Natural killer cell (primary cell): Measurements from ENCODE around the gene CDH6. TPM values are rescaled to one million over a fixed set of nuclear protein-coding genes. Genes with fewer than 3 reads are reported as not detected.

Source experiments
- ATAC-seq, 3 donors: fragments of 150-1000 bp in 2 of 3; fragments of 200-7000 bp in 1 of 3; cut with Tn5 transposase; 1 replicate in 1 of 3; 2 replicates in 2 of 3; pipeline ENCODE4 v1.10.0; 2021; ENCODE audit warnings: mild to moderate bottlenecking in 2 of 3, moderate library complexity in 2 of 3
- DNase-seq, 2 donors: peaks; one replicate each; pipeline versions ENCODE4 v3.0.0 to v3.0.0-alpha.2; 2013 to 2021; ENCODE audit warnings: mixed read lengths in 1 of 2
- H3K27ac ChIP-seq: one replicate; pipeline ENCODE4 v1.5.1; 2013; ENCODE audit warnings: mild to moderate bottlenecking, low read length
- H3K27me3 ChIP-seq: one replicate; pipeline ENCODE4 v1.6.1; 2013; ENCODE audit warnings: low read length; ENCODE audit not compliant: control insufficient read depth, insufficient read depth
- H3K36me3 ChIP-seq: one replicate; pipeline ENCODE4 v1.6.1; 2013; ENCODE audit warnings: low read length; ENCODE audit not compliant: control insufficient read depth, insufficient read depth
- H3K4me1 ChIP-seq: one replicate; pipeline ENCODE4 v1.6.1; 2013; ENCODE audit warnings: low read length; ENCODE audit not compliant: control insufficient read depth, insufficient read depth
- H3K4me3 ChIP-seq: one replicate; pipeline ENCODE4 v1.5.1; 2013; ENCODE audit warnings: low read length
- H3K9me3 ChIP-seq: one replicate; pipeline ENCODE4 v1.6.1; 2013; ENCODE audit warnings: low read length; ENCODE audit not compliant: control insufficient read depth, insufficient read depth
- H3K27ac Mint-ChIP-seq, 2 donors: one replicate each; pipeline ENCODE4 v1.8.0; 2022; ENCODE audit warnings: mild to moderate bottlenecking in 2 of 2, mixed read lengths in 2 of 2, moderate library complexity in 1 of 2
- H3K27me3 Mint-ChIP-seq, 2 donors: one replicate each; pipeline ENCODE4 v1.8.0; 2022; ENCODE audit warnings: low read depth in 2 of 2, mixed read lengths in 2 of 2
- H3K36me3 Mint-ChIP-seq: one replicate; pipeline ENCODE4 v1.8.0; 2022; ENCODE audit warnings: mixed read lengths
- H3K4me1 Mint-ChIP-seq, 2 donors: one replicate each; pipeline ENCODE4 v1.8.0; 2022; ENCODE audit warnings: mixed read lengths in 2 of 2
- H3K4me3 Mint-ChIP-seq: one replicate; pipeline ENCODE4 v1.8.0; 2022; ENCODE audit warnings: mild to moderate bottlenecking, moderate library complexity, mixed read lengths
- H3K9me3 Mint-ChIP-seq, 2 donors: one replicate each; pipeline ENCODE4 v1.8.0; 2022; ENCODE audit warnings: mixed read lengths in 2 of 2
- WGBS: methylation state at CpG from one replicate; pipeline ENCODE4 v1.1.7; 2013; ENCODE audit warnings: missing lambda C conversion rate; ENCODE audit not compliant: insufficient coverage; 5-methylcytosine and 5-hydroxymethylcytosine counted together
- intact Hi-C: fragments of 100-400 bp; cut with micrococcal nuclease; formaldehyde crosslinking; loops from one replicate; pipeline ENCODE4 v1.14.2; 2022
- total RNA-seq, 4 donors: library from RNA; stranded (reverse); fragments of 120-200 nt in 1 of 4; gene quantifications; one replicate each; pipeline versions ENCODE4 v1.2.3 to v1.2.4, GENCODE V29; 2013 to 2022
- TF ChIP-seq, protein P1 (sequence below): fragments of 200-600 bp; IDR thresholded peaks from one replicate; pipeline ENCODE4 v1.8.0; 2022; ENCODE audit warnings: antibody characterized with exemption

The CDH6 gene
- total RNA-seq, 3 donors from 2014 or later (not counting 1 experiment from before 2014, with no cell fraction given) = not detected

GRCh38 chr5:31186672-31187267 is 6.7 kb upstream of the CDH6 start:
- Histone ChIP-seq H3K4me3 (no peak overlapping the region), H3K9me3 (no peaks in the 10 kb centered on the region), H3K4me1 (no peaks in the 10 kb centered on the region), H3K27me3 (peaks cover 3% of the 10 kb centered on the region), H3K36me3 (no peaks in the 10 kb centered on the region), H3K27ac (no peak overlapping the region)
- H3K36me3 Mint-ChIP-seq = no peaks in the 10 kb centered on the region
- no peaks in the 10 kb centered on the region for H3K4me1 Mint-ChIP-seq
- 22% methylated on average over 3 of the region's 5 CpGs for WGBS
- H3K9me3 Mint-ChIP-seq = peaks cover 0 to 6% of the 10 kb centered on the region in 2 donors
- H3K27me3 Mint-ChIP-seq = peaks cover 0 to under 1% of the 10 kb centered on the region in 2 donors
- intact Hi-C loops = no loop called here
- no peak overlapping the region for H3K4me3 Mint-ChIP-seq
- no peak overlapping the region for H3K27ac Mint-ChIP-seq
- ATAC-seq = no peak
- TF ChIP-seq, protein P1, sequence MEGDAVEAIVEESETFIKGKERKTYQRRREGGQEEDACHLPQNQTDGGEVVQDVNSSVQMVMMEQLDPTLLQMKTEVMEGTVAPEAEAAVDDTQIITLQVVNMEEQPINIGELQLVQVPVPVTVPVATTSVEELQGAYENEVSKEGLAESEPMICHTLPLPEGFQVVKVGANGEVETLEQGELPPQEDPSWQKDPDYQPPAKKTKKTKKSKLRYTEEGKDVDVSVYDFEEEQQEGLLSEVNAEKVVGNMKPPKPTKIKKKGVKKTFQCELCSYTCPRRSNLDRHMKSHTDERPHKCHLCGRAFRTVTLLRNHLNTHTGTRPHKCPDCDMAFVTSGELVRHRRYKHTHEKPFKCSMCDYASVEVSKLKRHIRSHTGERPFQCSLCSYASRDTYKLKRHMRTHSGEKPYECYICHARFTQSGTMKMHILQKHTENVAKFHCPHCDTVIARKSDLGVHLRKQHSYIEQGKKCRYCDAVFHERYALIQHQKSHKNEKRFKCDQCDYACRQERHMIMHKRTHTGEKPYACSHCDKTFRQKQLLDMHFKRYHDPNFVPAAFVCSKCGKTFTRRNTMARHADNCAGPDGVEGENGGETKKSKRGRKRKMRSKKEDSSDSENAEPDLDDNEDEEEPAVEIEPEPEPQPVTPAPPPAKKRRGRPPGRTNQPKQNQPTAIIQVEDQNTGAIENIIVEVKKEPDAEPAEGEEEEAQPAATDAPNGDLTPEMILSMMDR = peak; percentile 60
- peak in 1 of 2 donors; percentile 14 for DNase-seq

DNA sequence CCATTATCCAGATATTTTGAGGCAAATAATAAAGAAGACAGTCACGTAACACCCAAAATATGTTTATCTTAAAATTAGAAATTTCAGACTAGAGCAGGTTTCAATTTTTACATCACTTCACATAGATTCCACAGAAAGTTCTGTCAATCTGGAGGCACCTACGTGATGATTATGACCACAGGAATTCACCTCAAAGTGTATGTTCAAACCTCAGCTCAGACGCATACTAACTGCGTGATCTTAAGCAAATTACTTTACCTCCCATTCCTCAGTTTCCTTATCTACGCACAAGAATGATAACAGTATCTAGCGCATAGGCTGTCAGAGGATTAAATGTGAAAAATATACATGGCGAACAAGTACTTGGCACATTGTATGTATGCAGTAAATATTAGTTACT is 5.9 kb upstream of the CDH6 start:
- peaks cover 5% of the 10 kb centered on the region for H3K27me3 ChIP-seq
- peaks cover 2% of the 10 kb centered on the region for H3K36me3 Mint-ChIP-seq
- H3K4me3 ChIP-seq = no peak overlapping the region
- H3K4me1 ChIP-seq = no peaks in the 10 kb centered on the region
- no peaks in the 10 kb centered on the region for H3K36me3 ChIP-seq
- WGBS = 71% methylated on average over 4 of the region's 7 CpGs
- no peak overlapping the region for H3K27ac ChIP-seq
- H3K9me3 Mint-ChIP-seq = peaks cover 3 to 6% of the 10 kb centered on the region in 2 donors
- H3K27ac Mint-ChIP-seq = no peak overlapping the region
- intact Hi-C loops = no loop called here
- H3K4me3 Mint-ChIP-seq = no peak overlapping the region
- DNase-seq (no peak), ATAC-seq (no peak)
- no peaks in the 10 kb centered on the region for H3K9me3 ChIP-seq
- TF ChIP-seq, protein P1 = no peak
- H3K4me1 Mint-ChIP-seq = no peaks in the 10 kb centered on the region
- peaks cover 7 to 8% of the 10 kb centered on the region in 2 donors for H3K27me3 Mint-ChIP-seq

- WGBS = 86% methylated on average over 1 of the region's 1 CpG
- intact Hi-C loops = no loop called here
- H3K27ac Mint-ChIP-seq = no peak overlapping the region
- Histone ChIP-seq H3K27me3 (peaks cover 14% of the 10 kb centered on the region), H3K36me3 (no peaks in the 10 kb centered on the region), H3K4me3 (no peak overlapping the region), H3K27ac (no peak overlapping the region), H3K4me1 (no peaks in the 10 kb centered on the region), H3K9me3 (no peaks in the 10 kb centered on the region)
- H3K27me3 Mint-ChIP-seq = peaks cover 33 to 43% of the 10 kb centered on the region in 2 donors
- H3K36me3 Mint-ChIP-seq = peaks cover 11% of the 10 kb centered on the region
- no peak overlapping the region for H3K4me3 Mint-ChIP-seq
- H3K9me3 Mint-ChIP-seq = peaks cover 5 to 9% of the 10 kb centered on the region in 2 donors
- peaks cover 4% of the 10 kb centered on the region in 2 donors for H3K4me1 Mint-ChIP-seq
- DNase-seq (no peak), ATAC-seq (no peak)
- TF ChIP-seq, protein P1 = no peak
These were observed 1.0 kb upstream of the CDH6 start for GRCh38 chr5:31192442-31192841.

- DNase-seq (no peak), ATAC-seq (no peak)
- H3K4me1 Mint-ChIP-seq = peaks cover 4% of the 10 kb centered on the region in 2 donors
- H3K36me3 ChIP-seq = no peaks in the 10 kb centered on the region
- no peak overlapping the region for H3K4me3 Mint-ChIP-seq
- intact Hi-C loops = no loop called here
- peaks cover 33 to 47% of the 10 kb centered on the region in 2 donors for H3K27me3 Mint-ChIP-seq
- peaks cover 14% of the 10 kb centered on the region for H3K27me3 ChIP-seq
- peaks cover 11% of the 10 kb centered on the region for H3K36me3 Mint-ChIP-seq
- peaks cover 5 to 9% of the 10 kb centered on the region in 2 donors for H3K9me3 Mint-ChIP-seq
- H3K27ac ChIP-seq = no peak overlapping the region
- WGBS = 37% methylated on average over 9 of the region's 10 CpGs
- no peak overlapping the region for H3K27ac Mint-ChIP-seq
- H3K4me3 ChIP-seq = no peak overlapping the region
- TF ChIP-seq, protein P1 = no peak
- no peaks in the 10 kb centered on the region for H3K4me1 ChIP-seq
- H3K9me3 ChIP-seq = no peaks in the 10 kb centered on the region
These were observed 370 bp upstream of the CDH6 start for GRCh38 chr5:31193116-31193515.
